C1 segment of cervical spinal cord (tissue), 14 donors: ENCODE data around the gene WASHC2A.
"Not testable (repeated sequence)": the region's sequence is repeated elsewhere in the genome, so short reads cannot be mapped to it uniquely, and the experiment has no call there.

Source experiments
- DNase-seq, 14 donors: peaks; one replicate each; lab custom pipeline; 2025; lab: John Stamatoyannopoulos, UW

Gene WASHC2A, protein sequence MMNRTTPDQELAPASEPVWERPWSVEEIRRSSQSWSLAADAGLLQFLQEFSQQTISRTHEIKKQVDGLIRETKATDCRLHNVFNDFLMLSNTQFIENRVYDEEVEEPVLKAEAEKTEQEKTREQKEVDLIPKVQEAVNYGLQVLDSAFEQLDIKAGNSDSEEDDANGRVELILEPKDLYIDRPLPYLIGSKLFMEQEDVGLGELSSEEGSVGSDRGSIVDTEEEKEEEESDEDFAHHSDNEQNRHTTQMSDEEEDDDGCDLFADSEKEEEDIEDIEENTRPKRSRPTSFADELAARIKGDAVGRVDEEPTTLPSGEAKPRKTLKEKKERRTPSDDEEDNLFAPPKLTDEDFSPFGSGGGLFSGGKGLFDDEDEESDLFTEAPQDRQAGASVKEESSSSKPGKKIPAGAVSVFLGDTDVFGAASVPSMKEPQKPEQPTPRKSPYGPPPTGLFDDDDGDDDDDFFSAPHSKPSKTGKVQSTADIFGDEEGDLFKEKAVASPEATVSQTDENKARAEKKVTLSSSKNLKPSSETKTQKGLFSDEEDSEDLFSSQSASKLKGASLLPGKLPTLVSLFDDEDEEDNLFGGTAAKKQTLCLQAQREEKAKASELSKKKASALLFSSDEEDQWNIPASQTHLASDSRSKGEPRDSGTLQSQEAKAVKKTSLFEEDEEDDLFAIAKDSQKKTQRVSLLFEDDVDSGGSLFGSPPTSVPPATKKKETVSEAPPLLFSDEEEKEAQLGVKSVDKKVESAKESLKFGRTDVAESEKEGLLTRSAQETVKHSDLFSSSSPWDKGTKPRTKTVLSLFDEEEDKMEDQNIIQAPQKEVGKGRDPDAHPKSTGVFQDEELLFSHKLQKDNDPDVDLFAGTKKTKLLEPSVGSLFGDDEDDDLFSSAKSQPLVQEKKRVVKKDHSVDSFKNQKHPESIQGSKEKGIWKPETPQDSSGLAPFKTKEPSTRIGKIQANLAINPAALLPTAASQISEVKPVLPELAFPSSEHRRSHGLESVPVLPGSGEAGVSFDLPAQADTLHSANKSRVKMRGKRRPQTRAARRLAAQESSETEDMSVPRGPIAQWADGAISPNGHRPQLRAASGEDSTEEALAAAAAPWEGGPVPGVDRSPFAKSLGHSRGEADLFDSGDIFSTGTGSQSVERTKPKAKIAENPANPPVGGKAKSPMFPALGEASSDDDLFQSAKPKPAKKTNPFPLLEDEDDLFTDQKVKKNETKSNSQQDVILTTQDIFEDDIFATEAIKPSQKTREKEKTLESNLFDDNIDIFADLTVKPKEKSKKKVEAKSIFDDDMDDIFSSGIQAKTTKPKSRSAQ (N-terminal part only)

DNA sequence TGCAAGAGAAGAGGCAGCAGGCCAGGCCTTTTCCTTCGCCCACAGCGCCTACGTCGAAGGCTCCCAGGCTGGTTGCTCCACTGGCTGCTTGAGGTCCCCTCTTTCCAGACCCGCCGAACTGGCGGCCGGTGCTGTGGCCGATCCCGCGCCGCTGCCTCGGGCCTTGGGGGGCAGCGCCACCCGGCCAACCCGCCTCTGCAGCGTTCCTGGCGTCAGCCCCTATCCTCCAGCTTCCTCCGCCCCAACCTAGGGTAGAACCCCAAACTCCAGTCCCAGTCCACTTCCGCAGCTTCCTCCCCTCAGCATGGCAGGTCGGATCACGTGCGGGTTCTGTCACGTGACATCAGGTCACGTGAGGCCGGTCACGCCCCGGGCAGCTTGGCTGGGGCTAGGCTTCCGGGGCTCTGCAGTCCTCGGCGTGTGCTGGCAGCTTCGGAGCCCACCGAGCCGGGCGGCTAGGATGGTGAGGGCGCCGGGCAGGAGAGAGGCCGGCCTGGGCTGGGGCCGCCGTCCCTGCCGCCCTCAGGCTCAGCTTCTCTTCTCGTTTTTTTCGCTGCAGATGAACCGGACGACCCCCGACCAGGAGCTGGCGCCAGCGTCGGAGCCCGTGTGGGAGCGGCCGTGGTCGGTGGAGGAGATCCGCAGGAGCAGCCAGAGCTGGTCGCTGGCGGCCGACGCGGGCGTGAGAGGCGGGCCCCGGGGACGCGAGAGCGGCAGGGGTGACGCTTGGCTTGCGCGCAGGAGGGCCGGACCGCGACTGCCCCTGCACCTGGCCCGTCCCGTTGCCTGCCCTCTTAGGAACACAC, at the start of gene WASHC2A:
Gene WASHC2A, plus strand, starts transcription at position 409 of the 806 bp plus-strand sequence. Its CDS starts 52 bp downstream, at position 461.
- peak; percentile 0 to 92 (median 79) for DNase-seq

DNA sequence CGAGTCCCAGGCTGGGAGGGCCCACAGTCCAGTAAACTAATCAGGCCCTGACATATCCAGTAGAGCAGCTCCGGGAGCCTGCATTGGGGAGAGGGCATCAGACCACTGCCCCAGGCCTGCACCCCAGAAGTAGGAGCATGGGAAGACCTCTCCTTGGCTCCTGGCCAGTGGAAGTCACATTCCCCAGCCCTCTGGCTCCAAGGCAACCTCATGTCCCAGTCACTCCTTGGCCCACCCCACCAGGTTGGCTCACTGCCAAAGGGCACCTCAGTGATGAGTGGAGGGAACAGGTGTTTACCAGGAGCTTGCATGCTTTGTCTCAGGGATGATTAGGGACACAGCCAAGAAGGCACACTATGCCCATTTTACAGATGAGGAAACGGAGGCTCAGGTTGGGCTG, 48.5 kb upstream of the WASHC2A start:
- DNase-seq = not testable (repeated sequence)

DNA sequence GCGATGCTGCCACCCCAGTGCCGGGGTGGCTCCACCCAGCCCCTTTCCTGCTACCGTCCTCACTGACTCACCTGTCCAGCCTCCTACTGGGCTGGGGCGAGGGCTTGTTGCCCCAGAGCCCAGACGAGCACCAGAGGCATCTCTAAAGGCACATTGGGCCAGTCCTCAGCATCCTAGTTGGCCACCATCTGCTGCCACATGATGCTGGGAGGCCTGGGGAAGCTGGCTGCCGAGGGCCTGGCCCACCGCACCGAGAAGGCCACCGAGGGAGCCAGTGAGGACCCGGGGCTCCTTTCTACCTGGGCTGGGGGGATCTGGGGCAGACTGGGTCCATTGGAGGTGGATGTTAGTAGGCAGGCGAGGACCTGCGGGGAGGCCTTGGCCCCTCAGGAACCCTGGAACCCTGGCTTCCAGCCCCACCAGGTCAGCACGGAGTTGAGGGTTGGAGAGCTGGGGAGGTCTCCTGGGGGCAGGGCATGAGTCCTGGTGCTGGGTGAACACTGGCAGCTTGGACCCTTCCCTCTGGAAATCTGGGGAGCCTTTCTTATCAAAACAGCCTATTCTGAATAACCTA, 47.2 kb upstream of the WASHC2A start:
- not testable (repeated sequence) for DNase-seq

DNA sequence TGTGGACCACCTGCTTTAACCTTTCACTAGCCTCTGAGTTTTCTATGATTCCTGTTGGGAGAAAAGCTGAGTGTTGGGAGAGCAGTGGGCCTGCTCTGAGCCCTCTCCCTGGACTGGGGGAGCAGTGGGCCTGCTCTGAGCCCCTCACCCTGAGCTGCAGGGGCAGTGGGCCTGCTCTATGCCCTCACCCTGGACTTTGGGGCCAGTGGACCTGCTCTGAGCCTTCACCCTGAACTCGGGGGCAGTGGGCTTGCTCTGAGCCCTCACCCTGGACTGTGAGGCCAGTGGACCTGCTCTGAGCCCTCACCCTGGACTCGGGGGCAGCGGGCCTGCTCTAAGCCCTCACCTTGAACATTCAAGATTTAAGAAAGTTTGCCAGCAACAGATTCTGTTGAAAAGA, 46.1 kb upstream of the WASHC2A start:
- DNase-seq = no peak

DNA sequence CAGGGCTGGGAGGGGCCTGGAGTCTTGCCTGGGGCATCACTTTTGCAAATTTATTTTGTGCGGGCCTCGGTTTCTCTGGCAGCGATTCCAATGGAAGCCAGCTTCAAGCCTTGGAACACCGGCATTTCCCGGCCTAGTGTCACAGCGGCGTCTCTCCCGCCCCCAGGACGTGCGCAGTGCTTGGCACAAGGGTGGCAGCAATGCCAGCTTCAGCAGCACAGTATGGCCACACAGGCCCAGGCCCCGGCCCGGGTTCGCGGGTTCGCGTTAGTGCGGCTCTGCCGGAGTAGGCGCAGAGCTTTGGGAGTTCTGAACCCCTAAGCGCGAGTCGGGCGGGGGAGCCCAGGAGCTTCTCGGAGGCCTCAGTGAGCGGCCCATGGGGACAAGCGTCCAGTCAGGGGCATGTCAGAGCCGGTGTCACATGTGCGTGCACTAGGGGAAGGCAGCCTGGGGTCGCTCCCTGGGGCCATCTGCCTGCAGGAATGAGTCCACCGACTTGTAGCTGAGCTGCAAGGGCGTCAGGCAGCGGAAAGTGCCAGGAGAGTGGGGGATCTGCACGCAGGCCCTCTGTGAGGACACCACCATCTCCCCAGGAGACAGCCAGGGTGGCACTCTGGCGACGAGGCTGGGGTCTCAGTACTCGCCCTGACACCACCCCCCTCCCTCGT, 42.9 kb upstream of the WASHC2A start:
- not testable (repeated sequence) for DNase-seq

DNA sequence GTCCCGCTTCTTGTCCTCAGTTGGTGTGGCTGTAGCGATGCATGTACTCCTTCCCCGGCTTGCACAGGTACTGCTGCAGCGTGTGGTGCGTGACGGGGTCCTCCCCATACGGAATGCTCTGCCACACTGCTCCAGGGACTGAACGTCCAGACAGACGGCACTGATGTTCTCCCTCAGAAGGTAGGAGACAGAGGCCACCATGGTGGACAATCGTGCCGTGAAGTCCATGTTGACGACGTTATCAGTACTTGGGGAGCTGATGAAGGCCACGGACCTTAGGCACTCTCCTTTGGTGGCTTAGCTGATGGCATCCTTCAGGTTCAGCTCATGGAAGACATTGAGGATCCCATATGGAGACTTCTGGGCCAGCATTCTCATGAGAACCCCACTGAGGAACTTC, 42.1 kb upstream of the WASHC2A start:
- DNase-seq = no peak

DNA sequence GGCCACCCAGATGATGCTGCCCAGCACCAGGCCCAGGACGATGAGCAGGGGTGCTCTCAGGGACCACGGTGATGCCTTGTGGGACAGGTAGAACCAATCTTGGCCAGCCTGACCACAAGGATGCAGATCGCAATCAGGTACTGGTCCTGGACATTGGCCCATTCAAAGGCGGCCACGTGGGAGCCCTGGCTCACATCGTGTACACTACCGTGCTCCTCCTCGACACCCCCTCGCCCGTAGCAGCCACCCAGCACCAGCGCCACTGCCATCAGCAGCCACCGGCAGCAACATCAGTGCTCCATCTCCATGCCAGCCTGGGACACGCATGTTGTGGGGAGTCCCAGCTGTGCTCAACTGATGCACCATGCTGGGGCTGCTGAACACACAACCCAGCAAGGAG, 40.6 kb upstream of the WASHC2A start:
- DNase-seq = no peak

DNA sequence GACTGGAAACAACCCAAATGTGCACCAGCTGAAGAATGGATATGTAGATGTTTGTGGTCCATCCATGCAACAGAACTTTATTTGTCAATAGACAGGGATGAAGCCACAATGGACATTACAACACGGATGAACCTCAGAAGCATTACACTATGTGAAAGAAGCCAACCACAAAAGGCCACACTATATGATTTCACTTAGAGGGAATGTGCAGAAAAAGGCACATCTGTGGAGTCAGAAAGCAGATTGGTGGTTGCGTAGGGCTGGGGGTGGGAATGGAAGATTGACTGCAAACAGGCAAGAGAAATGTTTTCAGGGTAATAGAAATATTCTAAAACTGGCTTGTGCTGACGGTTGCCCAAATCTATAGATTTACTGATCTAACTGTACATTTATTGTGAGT, 34.3 kb upstream of the WASHC2A start:
- no peak for DNase-seq

DNA sequence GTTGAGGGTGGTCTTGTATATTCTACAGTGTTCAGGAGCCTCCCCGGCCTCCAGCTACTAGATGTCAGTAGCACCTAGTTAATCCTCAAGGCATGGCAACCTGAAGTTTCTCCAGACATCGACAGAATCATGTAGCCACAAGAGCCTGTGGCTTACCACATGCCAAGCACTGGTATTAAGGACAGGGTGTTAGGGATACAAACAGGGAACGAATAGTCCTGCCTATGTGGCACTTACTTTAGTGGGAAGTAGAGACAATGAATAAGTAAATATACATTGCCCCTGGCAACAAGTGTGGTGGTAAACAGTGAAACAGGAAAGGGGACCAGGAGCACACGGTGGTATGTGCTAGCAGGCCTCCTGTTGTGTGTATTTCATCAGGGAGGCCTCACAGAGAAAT, 32.4 kb upstream of the WASHC2A start:
- not testable (repeated sequence) for DNase-seq

DNA sequence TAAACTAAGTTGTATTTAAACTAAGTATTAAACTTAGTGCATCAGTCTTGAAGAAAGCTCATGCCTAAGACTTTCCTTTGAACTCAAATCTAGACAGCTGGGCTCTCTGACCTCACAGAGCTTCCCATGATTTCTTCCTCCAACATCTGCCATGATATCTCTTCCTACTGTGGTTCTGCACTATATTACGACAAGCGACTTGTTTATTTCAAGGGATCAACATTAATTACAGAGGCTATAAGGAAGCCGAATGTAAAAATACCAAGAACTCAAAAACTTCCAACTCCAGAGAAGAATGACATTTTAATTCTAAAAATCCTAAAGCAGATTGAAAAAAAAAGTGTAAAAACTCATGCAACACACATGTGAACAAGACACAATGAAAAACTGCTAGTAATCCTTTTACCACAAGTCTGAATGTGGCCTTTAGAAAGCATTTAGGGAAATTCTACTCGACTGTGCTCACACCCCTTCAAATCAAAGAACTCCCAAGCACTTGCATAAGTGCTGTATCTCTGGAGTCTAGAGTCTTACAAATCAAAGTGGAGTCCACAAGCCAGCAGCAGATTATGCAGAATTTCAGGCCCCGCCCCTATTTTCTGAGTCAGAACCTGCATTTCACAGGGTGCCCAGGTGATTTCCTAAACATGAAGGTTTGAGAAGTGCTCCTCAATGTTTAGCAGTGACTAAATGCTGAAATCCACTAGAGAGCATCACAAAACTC, 22.7 kb upstream of the WASHC2A start:
- no peak for DNase-seq

DNA sequence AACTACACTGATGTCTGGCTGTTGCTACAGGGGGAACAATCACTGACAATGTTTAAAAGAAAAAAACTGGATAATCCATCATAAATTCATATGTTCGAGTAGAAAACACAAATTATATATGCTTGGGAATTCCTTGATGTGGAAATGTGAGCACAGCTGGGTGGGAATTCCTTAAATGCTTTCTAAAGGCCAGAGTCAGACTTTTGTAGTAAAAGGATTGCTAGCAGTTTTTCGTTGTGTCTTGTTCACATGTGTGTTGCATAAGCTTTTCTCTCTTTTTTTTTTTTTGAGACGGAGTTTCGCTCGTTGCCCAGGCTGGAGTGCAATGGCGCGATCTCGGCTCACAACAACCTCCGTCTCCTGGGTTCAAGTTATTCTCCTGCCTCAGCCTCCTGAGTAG, 21.3 kb upstream of the WASHC2A start:
- not testable (repeated sequence) for DNase-seq

DNA sequence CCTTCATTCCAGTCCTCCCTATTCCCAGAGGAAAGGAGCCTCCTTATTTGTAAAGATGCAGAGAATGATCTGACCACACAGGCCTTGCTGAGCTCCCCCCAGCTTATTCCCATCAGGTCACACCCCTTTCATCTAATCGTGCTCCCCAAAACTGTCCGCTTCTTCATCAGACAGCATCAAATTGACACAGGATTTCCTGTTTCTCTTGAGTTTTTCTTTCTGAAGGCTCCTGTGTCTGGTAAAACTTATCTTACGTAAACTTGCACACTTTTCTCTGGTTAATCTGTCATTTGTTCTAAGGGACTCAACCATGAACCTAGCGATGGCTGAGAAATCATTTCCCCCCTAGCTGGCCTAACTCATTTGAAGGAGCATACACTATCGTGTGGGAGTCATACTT, 20.2 kb upstream of the WASHC2A start:
- DNase-seq = not testable (repeated sequence)

DNA sequence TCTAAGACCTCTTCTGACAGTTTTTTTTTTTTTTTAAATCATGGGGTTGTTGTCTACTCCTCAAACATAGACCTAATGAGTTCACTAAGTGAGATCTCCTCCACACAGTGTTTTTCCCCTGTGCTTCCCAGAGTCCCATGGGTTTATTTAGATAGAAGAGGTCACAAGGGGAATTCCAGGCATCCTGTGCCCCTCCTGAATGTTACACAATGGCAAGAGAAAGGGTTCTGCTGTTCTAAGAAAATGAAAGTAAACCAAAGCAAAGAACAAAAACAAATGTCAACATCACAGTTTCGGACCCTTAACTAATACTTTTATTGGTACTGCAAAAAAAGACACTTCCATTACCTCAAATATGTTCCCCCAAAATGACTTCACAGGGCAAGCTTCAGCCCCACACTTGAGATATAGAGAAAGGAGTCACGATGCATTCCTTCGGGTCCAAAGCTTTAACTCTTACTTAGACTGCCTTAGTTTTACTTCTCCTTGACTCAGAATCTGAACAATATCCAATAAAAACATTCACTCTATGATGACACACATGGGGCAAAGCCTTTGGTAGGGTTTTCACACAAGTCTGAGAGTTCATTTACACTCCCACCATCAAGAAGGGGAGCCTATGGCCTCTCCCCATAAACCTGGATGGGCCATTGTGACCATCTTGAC, 15.6 kb upstream of the WASHC2A start:
- DNase-seq = not testable (repeated sequence)

DNA sequence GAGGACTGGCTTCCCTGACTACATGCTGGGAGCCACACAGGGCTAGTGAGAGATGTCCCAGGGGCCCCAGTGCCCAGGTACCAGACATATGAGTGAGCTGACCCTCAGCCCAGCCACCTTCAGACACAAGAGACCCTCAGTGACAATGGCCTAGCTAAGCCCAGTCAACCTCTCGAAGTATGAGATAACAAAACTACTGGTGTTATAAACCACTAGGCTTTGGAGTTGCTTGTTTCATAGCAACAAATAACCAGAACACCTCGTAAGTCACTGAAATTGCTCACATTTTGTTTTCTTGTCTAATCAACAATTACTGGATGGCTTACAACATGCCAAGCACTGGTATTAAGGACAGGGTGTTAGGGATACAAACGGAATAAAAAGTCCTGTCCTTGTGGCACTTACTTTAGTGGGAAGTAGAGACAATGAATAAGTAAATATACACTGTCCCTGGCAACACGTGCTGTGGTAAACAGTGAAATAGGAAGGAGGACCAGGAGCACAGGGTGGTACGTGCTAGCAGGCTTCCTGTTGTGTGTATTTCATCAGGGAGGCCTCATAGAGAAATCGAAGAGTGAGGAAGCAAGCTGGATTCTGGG, 14.9 kb upstream of the WASHC2A start:
- not testable (repeated sequence) for DNase-seq

DNA sequence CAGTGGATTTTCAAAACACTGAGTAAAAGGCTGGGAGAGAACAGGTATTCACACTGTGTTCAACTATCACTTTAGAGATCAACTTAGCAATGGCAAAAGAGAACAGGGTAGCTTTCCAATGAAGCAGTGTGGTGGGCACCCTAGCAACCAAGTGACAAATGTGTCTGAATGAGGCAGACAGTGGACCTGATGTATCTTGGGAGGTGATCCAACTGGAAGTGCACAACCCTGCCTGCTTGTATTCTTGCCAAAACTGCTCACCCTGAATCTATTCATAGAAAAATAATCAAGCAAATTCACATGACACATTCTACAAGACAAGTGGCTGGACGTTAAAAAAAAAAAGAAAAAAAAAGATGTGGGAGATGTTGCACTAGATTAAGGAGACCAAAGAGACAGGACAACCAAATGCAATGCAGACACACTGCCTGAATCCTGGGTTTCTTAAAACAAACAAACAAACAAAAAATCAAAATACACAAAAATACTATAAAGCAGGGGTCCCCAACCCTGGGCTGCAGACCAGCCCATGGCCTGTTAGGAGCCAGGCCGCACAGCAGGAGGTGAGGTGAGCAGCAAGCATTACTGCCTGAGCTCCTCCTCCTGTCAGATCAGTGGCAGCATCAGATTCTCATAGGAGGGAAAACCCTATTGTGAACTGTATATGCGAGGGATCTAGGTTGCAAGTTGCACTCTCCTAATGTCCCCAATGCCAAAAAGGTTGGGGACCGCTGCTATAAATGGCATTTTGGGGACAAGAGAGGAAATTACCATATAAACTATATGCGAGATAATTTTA, 12.1 kb upstream of the WASHC2A start:
- not testable (repeated sequence) for DNase-seq

DNA sequence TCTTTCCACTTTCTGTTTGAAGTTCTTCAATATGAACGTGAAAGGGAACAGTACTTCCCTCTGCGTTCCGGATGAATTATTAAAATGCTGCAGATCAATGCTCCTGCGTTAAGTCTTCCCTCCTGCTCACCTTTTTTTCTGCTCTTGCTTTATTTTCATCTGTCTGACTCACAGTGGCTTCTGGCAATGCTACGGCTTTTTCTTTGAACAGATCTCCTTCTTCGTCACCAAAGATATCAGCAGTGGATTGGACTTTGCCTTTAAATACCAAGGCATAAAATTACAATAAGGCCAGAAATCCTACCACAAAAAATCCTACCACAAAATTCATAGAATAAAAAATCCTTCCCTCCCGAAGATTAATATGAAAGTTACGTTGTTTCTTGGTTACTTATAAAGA, 11.1 kb upstream of the WASHC2A start:
- not testable (repeated sequence) for DNase-seq

DNA sequence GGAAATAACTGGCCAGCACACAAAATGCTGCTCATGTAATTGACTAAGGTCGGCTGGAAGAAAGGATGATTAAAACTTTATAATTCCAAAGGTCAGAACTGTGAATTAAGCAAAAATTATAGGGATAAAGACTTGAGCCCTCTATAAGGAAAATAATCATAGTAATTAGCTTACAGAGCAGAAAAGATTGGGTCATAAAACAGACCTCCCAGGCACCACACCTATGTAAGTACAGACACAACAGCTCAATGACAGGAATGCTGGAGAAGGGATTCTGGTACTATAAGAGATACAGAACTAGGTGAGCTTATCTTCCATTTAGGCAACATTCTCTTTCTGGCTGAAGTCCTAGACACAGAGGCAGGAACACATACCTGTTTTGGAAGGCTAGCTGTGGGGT, 9.0 kb upstream of the WASHC2A start:
- DNase-seq = not testable (repeated sequence)
